GM19023 (cell line): ENCODE data around the gene MPP1.

ENCODE experiments used
- ATAC-seq: cut with Tn5 transposase; IDR thresholded peaks from one replicate; pipeline ENCODE4 v1.9.1; 2021; ENCODE audit warnings: mild to moderate bottlenecking, moderate library complexity; ENCODE audit not compliant: unreplicated experiment

Gene MPP1

DNA sequence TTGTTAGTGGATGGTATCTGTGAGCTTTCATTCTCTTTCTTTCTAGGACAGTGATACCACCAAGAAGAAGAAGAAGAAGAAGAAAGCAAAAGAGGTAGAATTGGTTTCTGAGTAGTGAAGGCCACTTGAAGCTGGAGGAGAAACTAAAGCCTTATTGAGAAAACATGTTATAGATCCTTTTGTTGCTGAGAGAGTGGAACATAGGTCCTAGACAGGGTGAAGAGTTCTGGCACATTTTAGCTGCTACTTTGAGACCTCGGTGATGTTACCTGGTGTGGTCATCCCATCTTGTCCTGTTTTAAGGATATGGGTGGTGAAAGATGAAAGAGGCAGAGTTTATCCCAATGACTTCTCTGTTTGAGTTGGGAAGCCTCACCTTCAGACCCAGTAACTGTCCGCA is 28.5 kb downstream of the MPP1 start:
- no peak for ATAC-seq

DNA sequence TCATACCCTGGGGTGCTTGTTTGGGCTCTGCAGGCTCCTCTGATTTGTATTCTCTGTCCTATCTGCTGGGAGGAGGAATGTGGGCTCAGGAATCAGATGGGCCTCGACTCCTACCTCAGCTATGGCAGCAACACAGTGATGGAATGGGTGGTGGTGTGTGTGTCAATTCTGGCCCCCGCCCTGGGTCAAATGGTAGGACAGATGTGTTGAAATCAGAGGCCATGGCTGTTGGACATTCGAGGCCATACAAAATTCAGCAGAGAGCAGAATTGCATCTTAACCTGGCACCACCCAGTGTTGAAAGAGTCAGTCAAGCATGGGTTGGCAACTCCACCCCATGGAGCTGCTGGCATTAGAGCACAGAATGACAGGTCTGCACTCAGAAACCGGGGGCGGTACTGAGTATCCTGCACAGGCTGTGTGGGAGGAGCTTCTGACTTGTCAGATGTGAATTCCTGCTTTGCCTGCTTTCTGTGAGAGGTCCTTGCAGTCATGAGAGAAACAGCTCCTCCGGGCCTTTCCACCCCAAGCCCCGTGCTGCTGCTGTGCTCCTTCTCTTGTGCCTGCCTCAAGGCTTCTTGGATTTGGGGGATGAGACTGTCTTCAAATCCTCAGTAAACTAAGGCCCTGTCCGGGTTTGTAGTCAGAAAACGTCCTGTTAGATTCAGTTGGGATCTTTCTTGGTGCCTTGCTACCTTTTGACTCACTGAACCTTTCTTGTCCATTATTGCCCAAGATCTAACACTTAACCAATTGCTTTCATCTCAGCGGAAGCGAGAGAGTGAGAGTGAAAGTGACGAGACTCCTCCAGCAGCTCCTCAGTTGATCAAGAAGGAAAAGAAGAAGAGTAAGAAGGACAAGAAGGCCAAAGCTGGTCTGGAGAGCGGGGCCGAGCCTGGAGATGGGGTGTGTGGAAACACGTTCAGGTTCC is 29.6 kb downstream of the MPP1 start:
- ATAC-seq: no peak

DNA sequence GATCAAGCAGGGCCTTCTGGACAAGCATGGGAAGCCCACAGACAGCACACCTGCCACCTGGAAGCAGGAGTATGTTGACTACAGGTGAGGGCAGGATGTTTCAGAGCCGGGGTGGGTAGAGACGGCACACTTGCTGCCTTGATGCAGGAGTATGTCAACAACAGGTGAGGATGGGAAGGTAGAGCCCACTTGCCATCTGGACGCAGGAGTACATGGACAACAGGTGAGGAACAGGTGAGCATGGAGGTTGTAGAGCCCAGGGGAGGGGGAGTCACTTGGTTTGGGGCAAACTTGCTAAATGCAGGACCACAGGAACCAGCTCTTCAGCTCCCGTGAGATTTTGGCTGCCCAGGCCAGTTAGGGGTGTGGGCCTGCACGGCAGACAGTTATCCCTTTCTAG is 30.7 kb downstream of the MPP1 start:
- no peak for ATAC-seq

DNA sequence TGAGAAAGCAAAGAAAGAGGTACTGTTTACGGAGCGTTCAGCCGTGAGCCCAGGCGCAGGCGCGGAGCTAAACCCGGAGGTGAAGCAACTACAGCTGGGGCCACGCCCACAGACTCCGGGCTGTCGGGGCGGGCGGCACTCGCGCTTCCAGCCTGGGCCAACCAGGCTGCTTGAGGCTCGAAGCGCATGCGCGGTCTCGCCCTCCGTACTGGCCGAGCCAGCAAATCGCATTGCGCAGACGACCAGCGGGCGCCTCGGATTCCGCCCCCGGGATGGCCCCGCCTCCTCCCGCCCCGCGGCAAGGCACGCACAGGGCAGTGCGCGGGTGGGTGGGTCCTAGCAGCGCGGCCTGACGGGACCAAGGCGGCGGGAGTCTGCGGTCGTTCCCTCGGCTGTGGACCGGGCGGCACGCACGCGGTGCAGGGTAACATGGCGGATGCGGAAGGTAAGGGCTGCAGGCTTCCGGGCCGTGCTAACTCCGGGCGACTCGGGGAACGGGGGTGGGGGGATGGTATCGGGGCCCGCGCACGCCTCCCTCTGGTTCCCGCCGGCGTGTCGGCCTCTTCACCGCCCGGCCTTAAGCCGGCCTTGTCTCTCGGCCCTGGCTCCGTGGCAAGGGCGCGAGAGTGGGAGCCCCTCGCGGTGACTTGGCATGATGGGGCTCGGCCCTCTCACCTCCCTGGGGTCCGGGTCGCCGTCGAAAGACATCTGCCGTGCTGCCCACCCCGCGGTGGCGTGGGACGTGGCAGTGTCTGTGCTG is 42.6 kb downstream of the MPP1 start, which contains the start of gene DKC1:
Gene DKC1 (plus strand): TSS at position 328 of the 760 bp plus-strand sequence. CDS start 102 bp downstream, at position 430.
- peak; percentile 88 for ATAC-seq

DNA sequence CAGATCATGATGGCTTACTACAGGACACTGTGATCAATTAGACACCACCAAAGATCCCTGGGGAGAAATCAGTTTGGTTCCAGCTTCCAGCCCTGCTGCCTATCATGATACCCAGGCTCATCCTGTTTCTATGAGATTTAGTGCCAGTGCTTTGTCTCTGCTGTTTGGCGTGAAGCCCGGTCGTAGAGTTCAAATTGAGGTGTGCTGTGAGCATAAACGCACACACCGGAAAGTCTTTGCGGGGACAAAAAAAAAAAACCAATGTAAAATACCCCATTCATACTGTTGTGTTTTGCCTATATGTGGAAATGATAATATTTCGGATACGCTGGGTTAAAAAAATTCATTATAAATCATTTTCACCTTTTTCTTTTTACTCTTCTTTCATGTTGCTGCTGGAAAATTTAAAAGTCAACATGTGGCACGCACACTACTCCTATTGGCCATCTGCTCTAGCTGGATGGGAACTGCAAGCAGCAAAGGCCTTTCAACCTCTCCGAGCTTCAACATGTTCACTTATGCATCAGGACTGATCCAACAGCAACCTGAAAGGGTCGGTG is 43.2 kb downstream of the MPP1 start:
- ATAC-seq: no peak

DNA sequence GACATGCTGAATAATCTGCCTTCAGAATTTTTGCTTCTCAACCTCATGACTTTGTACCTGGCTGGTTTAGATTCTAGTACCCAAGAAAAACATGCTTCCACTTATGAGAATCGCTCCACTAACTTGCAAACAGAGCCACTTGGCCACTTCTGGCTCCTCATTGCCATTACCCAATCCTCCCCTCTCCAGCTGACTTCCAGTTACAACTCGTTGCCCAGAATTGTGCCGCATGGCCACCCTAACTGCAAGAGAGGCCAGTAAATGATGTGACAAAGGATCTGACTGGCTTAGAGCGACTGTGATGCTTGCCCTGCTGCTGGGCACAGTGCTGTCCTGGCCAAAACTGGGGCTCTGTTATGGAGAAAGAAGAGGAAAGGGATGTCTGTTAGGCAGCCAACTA is 46.6 kb downstream of the MPP1 start:
- no peak for ATAC-seq

DNA sequence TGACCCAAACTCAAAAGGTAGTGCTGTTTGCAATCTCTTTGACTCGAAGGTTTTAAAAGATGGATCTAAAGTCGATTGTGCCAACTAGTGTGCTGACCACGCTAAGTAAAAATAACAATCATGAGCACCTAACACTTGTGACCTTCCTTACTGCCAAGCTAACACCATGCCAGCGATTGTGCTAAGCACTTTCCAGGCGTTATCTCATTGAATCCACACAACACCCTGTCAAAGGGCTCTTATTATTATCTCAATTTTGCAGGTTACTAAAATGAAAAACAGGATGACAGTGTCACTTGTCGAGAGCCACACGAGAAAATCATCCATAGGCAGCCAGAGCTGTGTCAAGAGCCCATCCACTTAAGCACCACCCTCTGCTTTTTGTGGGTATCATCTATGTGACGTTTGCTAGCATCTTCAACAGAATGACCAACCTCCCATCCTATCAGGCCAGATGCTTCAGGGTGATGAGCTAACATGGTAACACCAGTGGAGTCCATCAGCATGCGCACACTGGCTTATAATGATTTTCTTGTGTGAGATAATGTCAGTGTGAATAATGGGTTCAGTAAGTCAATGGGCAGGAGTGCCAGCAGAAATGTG is 53.5 kb downstream of the MPP1 start:
- ATAC-seq: no peak

DNA sequence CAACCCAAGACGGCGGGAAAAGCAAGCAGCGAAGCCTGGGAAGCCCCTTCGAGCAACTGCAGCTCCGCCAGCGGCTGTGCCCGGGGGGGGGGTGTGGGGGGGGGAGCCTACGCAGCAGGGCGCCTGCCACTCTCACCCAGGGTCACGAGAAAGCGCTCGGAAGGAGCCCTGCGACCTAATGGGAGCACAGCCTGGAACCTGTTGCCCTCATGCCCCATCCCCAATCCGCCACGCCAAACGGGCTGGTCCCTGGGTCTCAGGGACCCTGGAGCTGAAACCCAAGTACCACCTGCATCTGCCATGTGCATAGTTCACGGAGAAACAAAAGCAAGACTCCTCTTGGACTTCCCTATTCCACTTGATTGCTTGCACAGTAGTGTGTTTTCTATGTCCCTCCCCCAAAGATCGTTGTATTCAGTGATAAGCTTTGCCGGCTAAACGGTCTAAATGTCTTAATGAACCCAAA is 54.0 kb downstream of the MPP1 start:
- ATAC-seq: peak; percentile 10

DNA sequence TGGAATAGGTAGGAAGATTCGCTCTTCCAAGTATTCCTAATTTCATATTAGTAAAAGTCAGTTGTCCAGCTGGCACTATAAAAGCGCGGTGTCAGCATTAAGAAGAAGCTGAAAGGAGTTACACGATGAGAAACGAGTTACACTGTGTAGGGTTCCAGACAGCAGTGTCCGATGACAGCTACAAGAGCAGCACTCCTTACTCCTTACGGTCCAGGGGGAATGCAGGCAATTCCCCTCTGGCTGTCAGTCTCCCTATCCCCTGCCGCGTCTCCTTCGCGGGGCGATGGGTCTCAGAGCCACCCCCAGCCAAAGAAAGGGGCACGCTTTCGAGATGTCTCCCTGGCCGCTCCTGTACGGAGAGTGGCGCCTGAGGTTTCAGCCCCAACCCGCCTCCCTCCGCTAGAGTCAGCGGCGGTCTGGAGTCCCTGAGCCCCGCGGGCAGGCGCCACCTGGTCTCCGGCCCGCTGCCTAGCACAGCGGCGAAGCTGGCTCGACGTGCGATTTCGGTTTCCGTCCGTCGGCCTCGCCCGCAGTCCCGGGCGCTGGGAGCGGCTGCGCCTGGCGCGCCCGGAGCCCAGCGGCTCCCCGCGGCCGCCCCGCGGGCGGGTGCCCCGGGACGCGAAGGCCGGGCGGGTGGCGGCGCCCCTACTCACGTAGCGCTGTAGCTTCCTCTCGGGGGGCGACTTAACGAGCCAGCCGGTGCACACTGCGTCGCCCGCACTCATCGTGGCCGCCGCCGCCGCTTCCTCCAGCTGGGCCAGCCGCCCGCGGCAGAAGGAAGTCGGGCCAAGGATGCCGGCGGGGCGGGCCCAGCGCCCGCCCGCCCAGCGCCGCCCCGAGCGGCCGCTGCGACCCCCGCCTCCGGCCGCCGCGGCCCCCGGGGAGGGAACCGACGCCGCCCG is 54.7 kb downstream of the MPP1 start, which contains the start of gene GAB3:
Gene GAB3 (minus strand): TSS at position 777 of the 902 bp plus-strand sequence. CDS start 52 bp downstream, at position 725.
- peak; percentile 69 for ATAC-seq

DNA sequence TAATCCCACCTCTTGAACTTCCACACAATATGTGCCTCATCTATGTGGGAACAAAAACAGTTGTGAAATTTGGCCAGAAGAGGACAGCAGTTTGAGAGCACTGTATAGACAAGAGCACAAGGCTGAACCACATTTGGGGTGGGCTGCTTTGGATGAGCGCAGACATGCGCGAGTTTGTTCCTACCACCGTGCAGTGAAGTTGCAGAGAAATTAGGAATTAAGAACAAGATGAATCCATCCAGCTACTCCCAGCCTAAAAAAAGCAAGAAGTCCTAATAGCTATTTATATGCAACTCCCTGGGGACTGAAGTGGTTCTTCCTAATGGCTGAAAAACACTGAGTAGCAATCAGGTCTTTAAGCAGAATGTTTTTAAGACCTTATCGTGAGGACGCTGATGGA is 55.4 kb downstream of the MPP1 start:
- ATAC-seq: no peak

DNA sequence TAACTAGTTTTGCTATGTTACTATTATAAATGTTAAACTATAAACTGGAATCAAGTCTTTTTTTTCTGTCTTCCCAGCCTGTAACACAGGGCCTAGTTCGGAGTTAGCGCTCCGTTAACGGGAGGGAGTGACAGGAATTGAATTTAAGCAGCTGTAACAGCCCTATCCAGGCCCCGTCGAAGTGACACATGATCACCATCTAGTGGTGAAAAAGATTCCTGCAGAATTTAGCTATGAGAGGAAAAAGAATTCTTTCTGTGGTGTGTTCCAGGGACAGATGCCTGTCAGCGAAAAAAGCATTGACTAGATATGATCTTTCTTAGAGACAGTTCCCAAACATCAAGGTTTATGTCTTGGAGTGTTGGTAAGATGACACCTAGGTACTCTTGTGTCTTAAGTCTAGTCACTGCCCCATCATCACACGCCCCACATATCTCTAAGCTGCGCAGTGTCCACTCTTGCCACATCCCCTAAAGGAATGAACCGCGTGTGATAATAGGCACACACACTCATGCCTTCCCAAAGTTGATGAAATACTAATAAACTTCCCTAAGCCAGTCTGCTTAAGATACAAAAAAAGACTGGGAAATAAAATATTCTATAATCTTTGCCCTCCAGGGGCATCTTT is 56.5 kb downstream of the MPP1 start:
- ATAC-seq: peak; percentile 37

DNA sequence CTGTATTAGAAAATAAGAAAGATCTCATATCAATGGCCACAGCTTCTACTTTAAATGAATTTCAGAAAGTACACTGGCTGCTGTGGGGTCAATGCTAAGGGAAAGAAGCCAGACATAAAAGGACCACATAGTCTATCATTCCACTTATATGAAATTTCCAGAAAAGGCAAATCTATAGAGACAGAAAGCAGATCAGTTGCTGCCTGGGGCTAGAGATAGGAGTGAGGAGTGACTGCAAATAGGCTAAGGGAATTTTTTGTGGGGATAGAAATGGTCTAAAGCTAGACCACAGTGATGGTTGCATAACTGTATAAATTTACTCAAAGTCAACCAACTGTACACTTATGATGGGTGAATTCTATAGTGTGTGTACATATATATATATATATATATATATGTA is 62.7 kb downstream of the MPP1 start:
- no peak for ATAC-seq

DNA sequence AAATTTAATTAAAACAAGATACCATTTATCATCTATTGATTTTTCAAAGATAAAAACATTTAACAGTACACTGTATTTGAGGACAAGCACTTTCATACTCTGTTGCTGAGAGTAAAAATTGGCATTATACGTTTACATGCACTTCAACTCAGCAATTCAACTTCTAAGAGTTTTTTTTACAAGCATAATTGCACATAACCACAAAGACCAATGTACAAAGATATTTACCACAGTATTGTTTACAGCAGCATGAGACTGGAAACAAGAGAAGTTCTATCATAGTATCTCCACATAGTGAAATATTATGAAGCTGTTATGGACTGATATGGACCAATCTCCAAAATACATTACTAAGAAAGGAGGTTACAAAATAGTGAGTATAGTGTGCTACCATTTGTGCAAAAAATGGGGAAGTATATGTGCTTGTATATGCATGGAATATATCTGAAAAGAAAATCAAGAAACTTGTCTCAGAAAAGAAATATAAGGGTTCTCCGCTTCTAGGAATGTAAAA is 65.3 kb downstream of the MPP1 start:
- ATAC-seq: no peak

DNA sequence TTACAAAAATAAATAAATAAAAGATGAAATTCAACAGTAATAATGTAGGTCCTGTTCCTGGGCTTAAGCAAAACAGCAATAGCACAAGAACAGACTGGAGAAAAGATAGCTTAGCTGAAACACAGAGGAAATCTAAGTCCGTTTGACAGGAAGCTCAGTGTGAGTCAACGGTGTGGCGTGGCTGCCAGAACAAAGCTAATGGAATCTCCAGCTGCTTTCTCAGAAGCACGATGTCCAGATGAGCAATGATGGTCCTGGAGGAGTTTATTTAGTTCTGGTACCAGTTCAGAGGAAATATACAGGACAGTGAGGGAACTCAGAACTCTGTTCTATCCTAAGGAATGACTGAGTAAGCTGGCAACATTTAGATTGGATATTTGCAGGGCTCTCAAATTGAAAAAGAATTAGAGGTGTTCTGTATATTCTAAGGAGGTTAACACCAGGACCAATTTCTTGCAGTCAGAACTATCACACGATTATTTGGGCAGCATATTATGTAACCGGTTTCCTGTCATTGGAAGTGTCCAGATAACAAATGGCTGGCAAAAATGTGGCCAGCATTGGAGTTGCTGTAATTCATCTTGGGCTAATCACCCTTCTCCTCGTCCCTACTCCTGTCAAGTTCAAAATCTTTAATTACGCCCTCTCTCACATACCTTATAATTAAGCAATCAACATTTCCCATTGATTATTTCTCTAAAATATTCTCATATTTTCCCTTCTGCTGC is 67.1 kb downstream of the MPP1 start:
- no peak for ATAC-seq

DNA sequence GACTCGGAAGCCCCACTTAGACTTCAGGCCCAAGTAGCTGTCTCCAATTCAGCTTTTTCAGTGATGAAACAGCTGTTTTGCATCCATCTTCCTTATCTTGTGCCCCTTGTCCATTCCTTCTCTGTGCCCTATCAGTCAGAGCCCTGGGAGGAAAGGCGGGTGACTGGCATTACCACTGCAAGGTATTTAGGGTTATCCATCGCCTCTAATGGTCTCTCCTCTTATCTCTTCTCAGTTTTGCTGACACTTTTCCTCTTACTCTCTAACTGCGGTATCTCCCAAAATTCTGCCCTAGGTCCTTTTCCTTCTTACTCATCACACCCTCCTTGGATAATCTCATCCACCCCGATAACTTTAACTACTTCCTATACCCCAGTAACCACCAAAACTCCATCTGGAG is 68.1 kb downstream of the MPP1 start:
- ATAC-seq: no peak

DNA sequence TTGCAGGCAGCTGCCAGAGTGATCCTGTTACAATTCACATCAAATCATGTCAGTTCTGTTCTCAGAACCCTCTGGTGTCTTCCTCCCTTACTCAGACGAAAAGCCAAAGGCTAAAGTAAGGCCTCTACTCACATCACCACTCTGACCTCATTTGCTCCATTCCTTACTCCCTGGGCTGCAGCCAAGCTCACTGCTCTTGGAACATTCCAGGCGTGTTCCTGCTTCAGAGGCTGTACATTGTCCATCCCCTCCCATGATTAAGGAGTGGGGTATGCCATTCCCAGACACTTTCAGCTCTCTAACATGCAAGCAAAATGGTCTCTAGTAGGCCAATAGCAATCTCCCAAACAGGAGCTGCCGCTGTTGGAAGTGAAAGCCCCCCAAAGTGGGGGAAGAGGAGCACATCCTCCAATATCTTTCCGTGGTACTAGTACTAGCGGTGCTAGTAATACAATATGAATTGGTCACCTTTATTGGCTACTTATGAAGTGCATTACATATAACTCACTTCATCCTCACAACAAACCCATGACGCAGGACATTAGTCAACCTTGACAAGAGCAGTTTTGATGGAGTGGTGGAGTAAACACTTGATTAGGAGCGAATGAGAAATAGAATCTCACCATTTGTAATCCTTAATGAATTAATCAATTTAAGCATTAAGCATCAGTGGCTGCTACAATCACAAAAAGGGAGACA is 69.4 kb downstream of the MPP1 start:
- ATAC-seq: no peak

DNA sequence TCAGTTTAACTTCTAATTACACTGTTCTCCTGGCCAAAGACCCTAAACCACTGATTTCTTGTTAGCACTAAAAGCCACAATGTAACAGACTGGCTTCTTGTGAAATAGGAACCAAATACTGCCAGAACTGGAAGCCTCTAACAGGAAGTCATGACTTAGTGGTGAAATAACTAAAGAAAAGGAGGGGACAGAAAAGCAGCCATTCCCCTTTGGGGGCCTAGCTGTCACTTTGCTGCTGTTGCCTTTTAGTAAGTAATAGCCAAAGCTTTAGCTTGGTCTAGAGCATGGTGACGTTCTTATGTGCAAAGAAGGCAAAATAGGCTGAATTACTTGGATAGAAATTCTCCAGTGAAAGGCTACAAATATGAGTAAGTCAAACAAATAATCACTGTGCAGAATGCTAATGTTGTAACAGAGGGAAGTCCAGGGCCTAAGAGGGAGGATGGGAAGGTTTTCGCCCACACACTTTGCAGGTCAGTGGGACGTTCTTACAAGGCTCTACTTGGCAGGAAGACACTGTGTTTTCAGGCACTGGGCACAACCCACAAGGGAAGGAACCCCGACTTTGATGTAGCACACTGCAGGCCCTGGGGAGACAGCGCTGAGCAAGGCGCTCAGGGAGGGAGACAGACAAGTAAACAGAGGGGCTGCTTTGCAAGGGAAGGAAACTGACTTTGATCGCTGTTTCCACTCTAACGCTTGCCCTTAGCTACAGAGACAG is 71.1 kb downstream of the MPP1 start:
- ATAC-seq: no peak
